Measurements from ENCODE around the gene PPM1A. TPM values are rescaled to one million over a fixed set of nuclear protein-coding genes. Genes with fewer than 3 reads are reported as not detected.

The PPM1A gene
- total RNA-seq, 1 donor from 2014 or later = 29.6 TPM

GRCh38 chr14:60266021-60266937 lies 17.3 kb downstream of the PPM1A start:
- DNase-seq (ENCODE audit: low read depth) = peak; percentile 9

GRCh38 chr14:60272177-60272576 lies 23.2 kb downstream of the PPM1A start:
- no peak for DNase-seq (ENCODE audit: low read depth)

- no peak for DNase-seq (ENCODE audit: low read depth)
Measured at GRCh38 chr14:60273956-60274355, 24.9 kb downstream of the PPM1A start.

- no peak for DNase-seq (ENCODE audit: low read depth)
Measured at GRCh38 chr14:60274448-60274847, 25.4 kb downstream of the PPM1A start.

- no peak for DNase-seq (ENCODE audit: low read depth)
Measured at GRCh38 chr14:60275932-60276331, 26.9 kb downstream of the PPM1A start.

GRCh38 chr14:60276347-60276746 lies 27.3 kb downstream of the PPM1A start:
- DNase-seq (ENCODE audit: low read depth) = no peak

- DNase-seq (ENCODE audit: low read depth) = no peak
Measured at GRCh38 chr14:60277605-60278190, 28.7 kb downstream of the PPM1A start.

GRCh38 chr14:60278350-60278749 lies 29.3 kb downstream of the PPM1A start:
- DNase-seq (ENCODE audit: low read depth) = no peak

- DNase-seq (ENCODE audit: low read depth) = no peak
Measured at GRCh38 chr14:60287452-60287851, 38.4 kb downstream of the PPM1A start.

GRCh38 chr14:60288279-60288678 lies 39.3 kb downstream of the PPM1A start:
- DNase-seq (ENCODE audit: low read depth) = no peak

- DNase-seq (ENCODE audit: low read depth) = no peak
Measured at GRCh38 chr14:60294411-60295069, 45.5 kb downstream of the PPM1A start.

GRCh38 chr14:60300019-60300418 lies 51.0 kb downstream of the PPM1A start:
- DNase-seq (ENCODE audit: low read depth) = no peak

- DNase-seq (ENCODE audit: low read depth) = no peak
Measured at GRCh38 chr14:60301685-60302084, 52.7 kb downstream of the PPM1A start.

GRCh38 chr14:60302663-60303062 lies 53.6 kb downstream of the PPM1A start:
- DNase-seq (ENCODE audit: low read depth) = no peak

GRCh38 chr14:60303745-60304144 lies 54.7 kb downstream of the PPM1A start:
- no peak for DNase-seq (ENCODE audit: low read depth)

- no peak for DNase-seq (ENCODE audit: low read depth)
Measured at GRCh38 chr14:60304509-60304908, 55.5 kb downstream of the PPM1A start.

- peak; percentile 7 for DNase-seq (ENCODE audit: low read depth)
Measured at GRCh38 chr14:60309867-60310552, 61.0 kb downstream of the PPM1A start.

- peak; percentile 24 for DNase-seq (ENCODE audit: low read depth)
Measured at GRCh38 chr14:60311417-60311816, 62.4 kb downstream of the PPM1A start.

- DNase-seq (ENCODE audit: low read depth) = no peak
Measured at GRCh38 chr14:60313093-60313492, 64.1 kb downstream of the PPM1A start.

- peak; percentile 33 for DNase-seq (ENCODE audit: low read depth)
Measured at GRCh38 chr14:60315196-60315990, 66.4 kb downstream of the PPM1A start.

GRCh38 chr14:60317609-60318008 lies 68.6 kb downstream of the PPM1A start:
- no peak for DNase-seq (ENCODE audit: low read depth)
